HL-60 (cell line): ENCODE data around the gene SLC6A6.

Source experiments
- POLR2AphosphoS5 ChIP-seq: IDR thresholded peaks from 2 replicates; pipeline ENCODE4 v1.6.1; 2012; ENCODE audit warnings: low read depth
- REST ChIP-seq: IDR thresholded peaks from 2 replicates; pipeline ENCODE4 v1.6.1; 2012; ENCODE audit warnings: low read depth; ENCODE audit not compliant: insufficient replicate concordance
- SPI1 ChIP-seq: IDR thresholded peaks from 2 replicates; pipeline ENCODE4 v1.6.1; 2012; ENCODE audit warnings: low read depth, mild to moderate bottlenecking, borderline replicate concordance
- TF ChIP-seq, protein P1 (sequence below): IDR thresholded peaks from one replicate; pipeline ENCODE4 v1.5.1; 2011; ENCODE audit warnings: low read length, control low read depth, inconsistent platforms; ENCODE audit not compliant: insufficient read depth

- TF ChIP-seq, protein P1, sequence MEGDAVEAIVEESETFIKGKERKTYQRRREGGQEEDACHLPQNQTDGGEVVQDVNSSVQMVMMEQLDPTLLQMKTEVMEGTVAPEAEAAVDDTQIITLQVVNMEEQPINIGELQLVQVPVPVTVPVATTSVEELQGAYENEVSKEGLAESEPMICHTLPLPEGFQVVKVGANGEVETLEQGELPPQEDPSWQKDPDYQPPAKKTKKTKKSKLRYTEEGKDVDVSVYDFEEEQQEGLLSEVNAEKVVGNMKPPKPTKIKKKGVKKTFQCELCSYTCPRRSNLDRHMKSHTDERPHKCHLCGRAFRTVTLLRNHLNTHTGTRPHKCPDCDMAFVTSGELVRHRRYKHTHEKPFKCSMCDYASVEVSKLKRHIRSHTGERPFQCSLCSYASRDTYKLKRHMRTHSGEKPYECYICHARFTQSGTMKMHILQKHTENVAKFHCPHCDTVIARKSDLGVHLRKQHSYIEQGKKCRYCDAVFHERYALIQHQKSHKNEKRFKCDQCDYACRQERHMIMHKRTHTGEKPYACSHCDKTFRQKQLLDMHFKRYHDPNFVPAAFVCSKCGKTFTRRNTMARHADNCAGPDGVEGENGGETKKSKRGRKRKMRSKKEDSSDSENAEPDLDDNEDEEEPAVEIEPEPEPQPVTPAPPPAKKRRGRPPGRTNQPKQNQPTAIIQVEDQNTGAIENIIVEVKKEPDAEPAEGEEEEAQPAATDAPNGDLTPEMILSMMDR, result no peak
- TF ChIP-seq REST (no peak), POLR2AphosphoS5 (no peak), SPI1 (no peak)
Observed at GRCh38 chr3:14459787-14460186, 57.4 kb downstream of the SLC6A6 start.
